HepG2 (cell line): ENCODE measurements around the gene RHOC. TPM values are rescaled to one million over a fixed set of nuclear protein-coding genes. Genes with fewer than 3 reads are reported as not detected.

Experiments used
- ATAC-seq: fragments of 200-7000 bp; cut with Tn5 transposase; 3 replicates; pipeline ENCODE4 v1.9.1; 2020; ENCODE audit warnings: mild to moderate bottlenecking, moderate library complexity
- BruUV-seq: library from RNA; stranded (reverse); fragments of 400-500 nt; replicated peaks from 2 replicates; lab custom pipeline; 2021; lab: Mats Ljungman, UMichigan
- CTCF ChIA-PET: fragments of 300-600 bp; formaldehyde crosslinking; extraction: SDS; loops from one replicate; lab custom pipeline; 2021; ENCODE audit warnings: low total read pairs, inconsistent platforms, low intra/inter-chr PET ratio; lab: Yijun Ruan, JAX
- POLR2A ChIA-PET: fragments of 350-600 bp; sonication (Branson Sonifier 250); formaldehyde crosslinking; loops from one replicate; lab custom pipeline; 2020; ENCODE audit warnings: antibody characterized with exemption, inconsistent platforms; lab: Yijun Ruan, JAX
- DNase-seq: peaks from one replicate; pipeline ENCODE4 v3.0.0-alpha.2; 2015; ENCODE audit warnings: low spot score
- FAIRE-seq: peaks from 3 replicates; lab custom pipeline; 2011; peaks lifted over from hg19 to GRCh38; lab: Jason Lieb, UNC
- H2AFZ ChIP-seq: one replicate; pipeline ENCODE4 v1.6.1; 2011; ENCODE audit warnings: low read length, inconsistent platforms
- H3K27ac ChIP-seq: fragments of 300-600 bp; 3 replicates; pipeline ENCODE4 v1.8.0; 2011; ENCODE audit warnings: mixed run types, mild to moderate bottlenecking, mixed read lengths, low read length, inconsistent platforms; ENCODE audit not compliant: insufficient read depth; ENCODE audit errors: extremely low read length
- H3K27me3 ChIP-seq, 2 experiments: fragments of 200-600 bp in 1 of 2; 2 replicates in 1 of 2; 3 replicates in 1 of 2; pipeline versions ENCODE4 v1.6.0 to v1.8.0; 2011; ENCODE audit warnings: low read length in 2 of 2, mild to moderate bottlenecking in 2 of 2, moderate library complexity in 2 of 2, inconsistent platforms in 1 of 2; ENCODE audit not compliant: insufficient read depth in 2 of 2, control insufficient read depth in 1 of 2
- H3K36me3 ChIP-seq, 2 experiments: fragments of 200-600 bp in 1 of 2; replicated peaks in 1 of 2; 2 replicates in 1 of 2; 3 replicates in 1 of 2; pipeline versions ENCODE4 v1.5.1 to v1.8.0; 2011; ENCODE audit warnings: low read length in 2 of 2, inconsistent platforms in 1 of 2; ENCODE audit not compliant: insufficient read depth in 2 of 2, control insufficient read depth in 1 of 2
- H3K4me1 ChIP-seq: 2 replicates; pipeline ENCODE4 v1.5.1; 2012; ENCODE audit warnings: low read length, inconsistent platforms; ENCODE audit not compliant: insufficient read depth
- H3K4me2 ChIP-seq: 2 replicates; pipeline ENCODE4 v1.6.0; 2011; ENCODE audit warnings: low read depth, low read length, inconsistent platforms
- H3K4me3 ChIP-seq, 3 experiments: fragments of 200-600 bp in 1 of 3; sonication (generic), shearing (Covaris generic) in 1 of 3; replicated peaks in 1 of 3; 2 replicates each; pipeline ENCODE4 v1.5.1; 2011 to 2016; ENCODE audit warnings: low read length in 3 of 3, inconsistent platforms in 2 of 3, low read depth in 2 of 3, mild to moderate bottlenecking in 2 of 3, control low read depth in 1 of 3, mixed read lengths in 1 of 3; ENCODE audit not compliant: insufficient read depth in 1 of 3
- H3K79me2 ChIP-seq: one replicate; pipeline ENCODE4 v1.6.1; 2011; ENCODE audit warnings: low read length, inconsistent platforms; ENCODE audit not compliant: insufficient read depth
- H3K9ac ChIP-seq: 2 replicates; pipeline ENCODE4 v1.6.0; 2011; ENCODE audit warnings: mild to moderate bottlenecking, low read depth, low read length, inconsistent platforms; ENCODE audit not compliant: insufficient read depth
- H3K9me3 ChIP-seq: 2 replicates; pipeline ENCODE4 v1.5.1; 2012; ENCODE audit warnings: mild to moderate bottlenecking, low read length
- H4K20me1 ChIP-seq: 2 replicates; pipeline ENCODE4 v1.6.0; 2011; ENCODE audit warnings: inconsistent platforms, mild to moderate bottlenecking, low read length, moderate library complexity; ENCODE audit not compliant: insufficient read depth
- CAMTA2 ChIP-seq: sonication (generic); formaldehyde crosslinking; IDR thresholded peaks from 2 replicates; pipeline ENCODE4 v1.4.0; 2020; ENCODE audit warnings: mild to moderate bottlenecking, missing genetic modification reagents, borderline replicate concordance
- GMEB2 ChIP-seq: IDR thresholded peaks from 2 replicates; pipeline ENCODE4 v1.6.1; 2016; ENCODE audit warnings: missing biosample characterization, missing genetic modification reagents, low read depth
- KDM2A ChIP-seq: sonication (generic); formaldehyde crosslinking; IDR thresholded peaks from 2 replicates; pipeline ENCODE4 v1.4.0; 2020; ENCODE audit warnings: low read depth, missing genetic modification reagents, borderline replicate concordance
- MXD1 ChIP-seq: sonication (generic); formaldehyde crosslinking; IDR thresholded peaks from 2 replicates; pipeline ENCODE4 v1.4.0; 2020; ENCODE audit warnings: mild to moderate bottlenecking, missing genetic modification reagents
- NFAT5 ChIP-seq: sonication (generic); formaldehyde crosslinking; IDR thresholded peaks from 2 replicates; pipeline ENCODE4 v1.4.0; 2020; ENCODE audit warnings: missing genetic modification reagents
- PLSCR1 ChIP-seq: sonication (generic); formaldehyde crosslinking; IDR thresholded peaks from 2 replicates; pipeline ENCODE4 v1.5.0; 2020; ENCODE audit warnings: missing genetic modification reagents, mild to moderate bottlenecking, borderline replicate concordance
- SNAPC5 ChIP-seq: sonication (generic); formaldehyde crosslinking; IDR thresholded peaks from 2 replicates; pipeline ENCODE4 v1.8.1; 2023; ENCODE audit warnings: mild to moderate bottlenecking, missing genetic modification reagents, borderline replicate concordance
- TFAP4 ChIP-seq: sonication (generic); IDR thresholded peaks from 2 replicates; pipeline ENCODE4 v1.6.1; 2016; ENCODE audit warnings: low read depth, borderline replicate concordance
- ZBTB21 ChIP-seq: sonication (generic); formaldehyde crosslinking; IDR thresholded peaks from 2 replicates; pipeline ENCODE4 v1.4.0; 2020; ENCODE audit warnings: missing genetic modification reagents
- ZNF136 ChIP-seq: sonication (generic); formaldehyde crosslinking; IDR thresholded peaks from 2 replicates; pipeline ENCODE4 v1.8.1; 2022; ENCODE audit warnings: low read depth, mild to moderate bottlenecking, moderate library complexity, missing genetic modification reagents
- ZNF556 ChIP-seq: sonication (generic); formaldehyde crosslinking; IDR thresholded peaks from 2 replicates; pipeline ENCODE4 v1.4.0; 2020; ENCODE audit warnings: mild to moderate bottlenecking, missing genetic modification reagents, borderline replicate concordance
- ZSCAN25 ChIP-seq: sonication (generic); formaldehyde crosslinking; IDR thresholded peaks from 2 replicates; pipeline ENCODE4 v1.8.0; 2022; ENCODE audit warnings: mild to moderate bottlenecking, missing genetic modification reagents
- ZSCAN5A ChIP-seq: sonication (generic); formaldehyde crosslinking; IDR thresholded peaks from 2 replicates; pipeline ENCODE4 v1.8.0; 2022; ENCODE audit warnings: mild to moderate bottlenecking, missing genetic modification reagents, borderline replicate concordance
- WGBS: methylation state at CpG from one replicate; pipeline ENCODE4 v1.1.6; 2017; ENCODE audit warnings: low lambda C conversion rate; 5-methylcytosine and 5-hydroxymethylcytosine counted together
- in situ Hi-C: cut with HindIII; loops from 2 replicates; pipeline ENCODE4 v1.10.0; 2017; ENCODE audit warnings: low pct_unique_long_range_greater_than_20kb; ENCODE audit not compliant: extremely low pct_ligation_motif_present
- intact Hi-C: fragments of 100-400 bp; cut with micrococcal nuclease; formaldehyde crosslinking; loops from one replicate; pipeline ENCODE4 v1.10.0; 2022; ENCODE audit not compliant: unreplicated experiment
- polyA plus RNA-seq, 8 experiments: library from polyadenylated mRNA; depleted of rRNA in 3 of 8; stranded (reverse) in 7 of 8; unstranded in 1 of 8; fragments of >200 nt; fragmentation: Illumina TruSeq in 4 of 8; extraction: Trizol in 4 of 8; gene quantifications; 2 replicates each; pipeline versions ENCODE4 v1.2.1 to v1.2.3, GENCODE V29; 2011 to 2016; ENCODE audit warnings: low read depth in 4 of 8, missing spikeins in 1 of 8, mixed read lengths in 1 of 8; ENCODE audit not compliant: insufficient read depth in 1 of 8
- total RNA-seq, 5 experiments: library from RNA; depleted of rRNA; stranded (reverse); fragments of >200 nt; fragmentation: Illumina TruSeq; extraction: Trizol; gene quantifications; 2 replicates each; pipeline ENCODE4 v1.2.3, GENCODE V29; 2016; ENCODE audit warnings: low read depth in 1 of 5

The RHOC gene
- total and polyA plus RNA-seq, 2 of the 13 experiments (the other 11 are each of a cell fraction or from before 2014, with no cell fraction given) = 64.3 to 182 TPM

GRCh38 chr1:112686835-112687234 lies 20.1 kb downstream of the RHOC start:
- Histone ChIP-seq H3K79me2 (peaks cover 18% of the 10 kb centered on the region), H2AFZ (no peak overlapping the region), H3K36me3 (peaks cover 7 to 22% of the 10 kb centered on the region in 2 experiments), H3K9ac (no peak overlapping the region), H3K4me3 (no peak overlapping the region), H3K4me1 (no peaks in the 10 kb centered on the region), H3K4me2 (no peak overlapping the region), H4K20me1 (no peaks in the 10 kb centered on the region), H3K27me3 (no peaks in the 10 kb centered on the region), H3K9me3 (no peaks in the 10 kb centered on the region), H3K27ac (no peak overlapping the region)
- no TSS peak for BruUV-seq
- intact Hi-C loops (no loop called here), in situ Hi-C loops (no loop called here)
- POLR2A ChIA-PET = no interaction called here
- 100% methylated on average over 4 of the region's 4 CpGs for WGBS
- FAIRE-seq = no peak
- no peak for ATAC-seq
- DNase-seq = no peak
- CTCF ChIA-PET = no interaction called here
- TF ChIP-seq ZNF136 (CRISPR knock-in tag) = no peak
- no peak for TF ChIP-seq ZSCAN5A (CRISPR knock-in tag)
- TF ChIP-seq MXD1 (CRISPR knock-in tag) = no peak
- no peak for TF ChIP-seq GMEB2 (CRISPR knock-in tag)
- TF ChIP-seq TFAP4 = no peak
- no peak for TF ChIP-seq PLSCR1 (CRISPR knock-in tag)
- TF ChIP-seq ZNF556 (CRISPR knock-in tag) = no peak
- TF ChIP-seq CAMTA2 (CRISPR knock-in tag) = no peak
- no peak for TF ChIP-seq SNAPC5 (CRISPR knock-in tag)
- TF ChIP-seq ZSCAN25 (CRISPR knock-in tag) = no peak
- TF ChIP-seq NFAT5 (CRISPR knock-in tag) = no peak
- no peak for TF ChIP-seq ZBTB21 (CRISPR knock-in tag)
- TF ChIP-seq KDM2A (CRISPR knock-in tag) = no peak
